Measurements from ENCODE around the gene SLC38A5.
"Not testable (repeated sequence)": the region's sequence is repeated elsewhere in the genome, so short reads cannot be mapped to it uniquely, and the experiment has no call there.

Gene SLC38A5

GRCh38 chrX:48468693-48469691 is 1.1 kb downstream of the SLC38A5 start:
- no peak for DNase-seq (ENCODE audit: low read depth, low spot score)

DNA sequence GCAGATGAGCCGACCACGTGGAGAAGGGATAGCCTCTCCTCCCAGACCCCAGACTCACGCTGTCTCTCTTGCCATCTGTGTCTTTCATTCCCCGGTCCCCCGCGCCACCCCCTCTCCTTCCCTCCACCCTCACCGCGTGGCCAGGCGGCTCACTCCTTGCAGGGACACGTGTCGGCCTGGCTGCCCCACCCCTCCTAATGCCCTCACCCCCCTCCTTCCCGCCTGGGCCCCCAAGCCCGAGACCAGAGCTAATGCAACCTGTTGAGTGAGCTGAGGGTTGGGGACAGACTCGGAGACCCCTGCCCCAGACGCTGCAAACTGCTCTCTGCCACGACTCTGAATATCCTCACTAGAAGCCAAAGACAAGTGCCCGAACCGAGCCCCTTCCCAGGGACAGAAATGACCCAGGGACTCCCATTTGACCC is 1.8 kb downstream of the SLC38A5 start:
- no peak for DNase-seq (ENCODE audit: low read depth, low spot score)

- DNase-seq (ENCODE audit: low read depth, low spot score), result no peak
These were observed 2.7 kb downstream of the SLC38A5 start for GRCh38 chrX:48467281-48467761.

- DNase-seq (ENCODE audit: low read depth, low spot score), result no peak
These were observed 3.4 kb downstream of the SLC38A5 start for GRCh38 chrX:48466696-48467095.

GRCh38 chrX:48465336-48465933 is 4.6 kb downstream of the SLC38A5 start:
- DNase-seq (ENCODE audit: low read depth, low spot score), result peak; percentile 47

- no peak for DNase-seq (ENCODE audit: low read depth, low spot score)
These were observed 8.2 kb downstream of the SLC38A5 start for GRCh38 chrX:48461830-48462229.

DNA sequence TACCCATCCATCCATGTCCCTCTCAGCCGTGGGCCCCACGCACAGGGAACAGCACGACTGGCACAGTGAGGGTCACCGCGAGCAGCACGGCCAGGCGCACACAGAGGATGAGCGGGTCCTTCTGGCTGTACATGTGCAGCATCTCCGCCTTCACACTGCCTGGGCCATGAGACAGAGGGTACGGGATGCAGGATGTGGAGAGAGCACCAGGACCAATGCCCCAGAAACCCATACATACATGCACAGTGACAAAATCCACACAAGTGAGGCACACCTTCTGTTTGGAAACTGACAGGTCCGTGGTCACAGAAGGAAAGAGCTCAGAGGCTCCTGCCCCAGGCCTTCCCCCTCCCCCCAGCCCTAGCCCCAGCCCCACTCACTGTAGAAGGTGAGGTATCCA is 9.5 kb downstream of the SLC38A5 start:
- no peak for DNase-seq (ENCODE audit: low read depth, low spot score)

- DNase-seq (ENCODE audit: low read depth, low spot score), result no peak
These were observed 10.0 kb downstream of the SLC38A5 start for GRCh38 chrX:48460031-48460430.

- DNase-seq (ENCODE audit: low read depth, low spot score), result no peak
These were observed 10.6 kb downstream of the SLC38A5 start for GRCh38 chrX:48459483-48459882.

- DNase-seq (ENCODE audit: low read depth, low spot score), result no peak
These were observed 11.3 kb downstream of the SLC38A5 start for GRCh38 chrX:48458711-48459110.

DNA sequence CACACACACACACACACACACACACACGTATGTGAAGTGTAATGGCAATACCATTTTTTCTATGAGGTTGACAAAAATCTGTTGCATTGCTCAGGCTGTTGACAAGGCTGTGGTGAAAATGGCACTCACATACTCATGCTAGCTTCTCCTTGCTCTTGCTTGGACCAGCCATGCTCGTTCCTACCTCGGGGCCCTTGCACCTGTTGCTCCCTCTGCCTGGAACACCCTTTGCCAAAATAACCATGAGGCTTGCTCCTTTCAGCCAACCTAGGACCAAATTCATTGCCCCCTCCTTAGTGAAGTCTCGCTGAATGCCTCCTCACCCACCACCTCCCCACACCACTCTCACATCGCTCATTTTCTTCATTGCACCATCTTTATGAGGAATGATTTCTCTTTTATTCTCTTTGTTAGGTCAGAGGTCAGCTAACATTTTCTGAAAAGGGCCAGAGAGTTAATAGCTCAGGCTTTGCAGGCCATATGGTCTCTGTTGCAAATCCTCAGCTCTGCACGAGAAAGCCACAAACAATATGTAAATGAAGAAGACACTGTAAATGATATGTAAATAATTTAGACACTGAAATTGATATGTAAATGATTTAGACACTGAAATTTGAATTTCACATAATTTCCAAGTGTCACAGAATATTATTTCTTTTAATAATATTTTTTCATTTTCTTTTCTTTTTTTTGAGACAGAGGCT is 13.3 kb downstream of the SLC38A5 start:
- DNase-seq (ENCODE audit: low read depth, low spot score), result no peak

- DNase-seq (ENCODE audit: low read depth, low spot score), result no peak
These were observed 18.4 kb downstream of the SLC38A5 start for GRCh38 chrX:48451708-48452107.

- DNase-seq (ENCODE audit: low read depth, low spot score), result no peak
These were observed 20.0 kb downstream of the SLC38A5 start for GRCh38 chrX:48450076-48450475.

DNA sequence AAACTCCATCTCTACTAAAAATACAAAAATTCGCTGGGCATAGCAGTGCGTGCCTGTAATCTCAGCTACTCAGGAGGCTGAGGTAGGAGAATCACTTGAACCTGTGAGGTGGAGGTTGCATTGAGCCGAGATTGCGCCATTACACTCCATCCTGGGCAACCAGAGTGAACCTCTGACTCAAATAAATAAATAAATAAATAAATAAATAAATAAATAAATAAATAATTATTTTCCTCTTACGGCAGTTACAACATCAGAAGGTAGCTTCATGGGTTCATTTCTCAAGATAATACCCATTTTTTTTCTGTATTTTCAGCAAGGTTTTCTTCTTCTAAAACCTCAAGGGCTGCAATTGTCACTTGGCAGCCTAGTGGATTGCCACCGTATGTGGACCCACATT is 22.9 kb downstream of the SLC38A5 start:
- DNase-seq (ENCODE audit: low read depth, low spot score), result not testable (repeated sequence)

DNA sequence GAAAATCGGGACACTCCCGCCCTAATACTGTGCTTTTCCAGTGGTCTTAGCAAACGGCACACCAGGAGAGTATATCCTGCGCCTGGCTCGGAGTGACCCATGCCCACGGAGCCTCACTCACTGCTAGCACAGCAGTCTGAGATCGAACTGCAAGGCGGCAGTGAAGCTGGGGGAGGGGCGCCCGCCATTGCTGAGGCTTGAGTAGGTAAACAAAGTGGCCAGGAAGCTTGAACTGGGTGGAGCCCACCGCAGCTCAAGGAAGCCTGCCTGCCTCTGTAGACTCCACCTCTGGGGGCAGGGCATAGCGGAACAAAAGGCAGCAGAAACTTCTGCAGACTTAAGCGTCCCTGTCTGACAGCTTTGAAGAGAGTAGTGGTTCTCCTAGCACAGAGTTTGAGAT is 36.3 kb downstream of the SLC38A5 start:
- not testable (repeated sequence) for DNase-seq (ENCODE audit: low read depth, low spot score)

DNA sequence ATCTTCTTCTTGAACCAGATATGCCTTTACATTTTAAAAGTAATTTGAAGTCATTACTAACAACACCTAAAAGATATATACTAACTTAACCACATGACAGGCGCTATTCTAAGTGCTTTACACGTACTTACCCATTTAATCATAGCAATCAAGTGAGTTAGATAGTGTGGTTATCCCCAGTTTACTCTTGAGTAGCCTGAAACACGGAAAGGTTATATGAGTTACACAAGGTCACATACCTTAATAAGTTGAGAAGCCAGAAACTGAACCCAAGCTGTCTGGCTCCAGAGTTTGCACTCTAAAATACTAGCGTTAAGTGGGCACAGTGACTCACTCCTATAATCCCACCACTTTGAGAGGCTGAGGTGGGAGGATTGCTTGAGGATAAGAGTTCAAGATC is 39.9 kb downstream of the SLC38A5 start:
- DNase-seq (ENCODE audit: low read depth, low spot score), result not testable (repeated sequence)

- not testable (repeated sequence) for DNase-seq (ENCODE audit: low read depth, low spot score)
These were observed 40.5 kb downstream of the SLC38A5 start for GRCh38 chrX:48429606-48430005.

- not testable (repeated sequence) for DNase-seq (ENCODE audit: low read depth, low spot score)
These were observed 42.9 kb downstream of the SLC38A5 start for GRCh38 chrX:48427027-48427716.

DNA sequence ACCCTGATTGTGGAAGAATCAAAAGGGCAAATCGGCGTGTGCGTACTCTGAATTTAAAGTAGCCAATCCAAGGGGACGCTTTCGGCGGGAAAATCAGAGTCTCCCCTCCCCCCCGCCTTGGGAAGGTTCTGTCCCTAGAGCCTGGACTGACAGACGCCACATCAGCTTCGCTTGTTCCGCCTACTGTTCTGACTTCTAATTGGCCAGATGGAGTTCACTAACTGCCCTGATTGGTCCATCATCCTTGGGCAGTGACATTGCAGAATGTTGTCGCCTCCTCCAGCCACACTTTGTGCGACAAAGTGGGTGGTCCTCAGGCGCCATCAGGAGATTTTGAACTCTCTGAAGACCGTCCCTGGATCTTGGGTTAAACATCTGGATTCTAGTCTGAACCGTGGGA is 58.2 kb downstream of the SLC38A5 start, which contains the start of gene SSX4B:
TSS of gene SSX4B (minus strand) at position 101 of the 400 bp plus-strand sequence. CDS start 588 bp downstream, outside the sequence.
- DNase-seq (ENCODE audit: low read depth, low spot score), result not testable (repeated sequence)
